HFF-Myc (cell line): Measurements from ENCODE around the gene PLEKHH3.

Source experiments
- DNase-seq: peaks from one replicate; pipeline ENCODE4 v3.0.0-alpha.2; 2011; ENCODE audit warnings: low read depth; ENCODE audit errors: extremely low read depth
- H3K4me3 ChIP-seq: replicated peaks from 2 replicates; pipeline ENCODE4 v1.5.1; 2011; ENCODE audit warnings: low read depth, mild to moderate bottlenecking, control low read depth, low read length
- TF ChIP-seq, protein P1 (sequence below): IDR thresholded peaks from 2 replicates; pipeline ENCODE4 v1.5.1; 2012; ENCODE audit warnings: mild to moderate bottlenecking, low read depth, low read length, control low read depth; ENCODE audit errors: missing control alignments

Gene PLEKHH3

DNA sequence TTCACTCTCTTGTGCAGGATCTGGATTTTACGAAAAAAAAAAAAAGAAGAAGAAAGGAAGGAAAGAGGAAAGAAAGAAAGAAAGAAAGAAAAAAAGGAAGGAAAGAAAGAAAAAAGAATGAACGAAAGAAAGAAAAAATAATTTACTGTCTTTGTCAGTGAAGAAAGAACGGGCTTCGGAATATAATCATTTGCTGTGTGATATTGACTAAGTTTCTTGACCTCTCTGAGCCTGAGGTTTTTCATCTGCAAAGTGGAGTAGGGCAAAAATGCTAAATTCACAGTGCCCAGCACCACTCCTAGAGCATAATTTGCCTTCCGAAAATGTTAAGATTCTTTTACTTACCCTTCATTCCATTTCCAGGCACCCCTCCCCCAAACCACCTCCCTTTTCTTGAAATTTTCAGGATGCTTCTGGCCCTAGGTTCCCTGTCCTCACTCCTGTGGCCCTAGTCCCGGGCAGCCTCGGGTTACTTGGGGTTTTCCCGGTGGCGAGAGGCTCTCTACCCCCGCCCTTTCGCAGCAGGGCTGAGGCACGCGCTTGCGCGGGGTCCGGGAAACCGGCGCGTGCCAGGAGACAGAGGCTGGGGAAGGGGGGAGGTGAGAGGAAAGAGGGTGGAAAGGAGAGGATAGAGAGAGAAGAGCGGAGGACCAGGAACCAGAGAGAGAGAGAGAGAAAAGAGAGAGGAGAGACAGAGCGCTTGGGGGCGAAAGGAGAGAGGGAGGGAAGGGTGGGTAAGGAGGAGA, 5.4 kb upstream of the PLEKHH3 start, which contains the start of gene CNTNAP1:
CNTNAP1 (plus strand) TSS at position 556 of the 746 bp plus-strand sequence. CDS start 299 bp downstream, outside the sequence.
- DNase-seq: no peak
- H3K4me3 ChIP-seq: peak within 1 kb of the TSS; percentile 58
- TF ChIP-seq, protein P1, sequence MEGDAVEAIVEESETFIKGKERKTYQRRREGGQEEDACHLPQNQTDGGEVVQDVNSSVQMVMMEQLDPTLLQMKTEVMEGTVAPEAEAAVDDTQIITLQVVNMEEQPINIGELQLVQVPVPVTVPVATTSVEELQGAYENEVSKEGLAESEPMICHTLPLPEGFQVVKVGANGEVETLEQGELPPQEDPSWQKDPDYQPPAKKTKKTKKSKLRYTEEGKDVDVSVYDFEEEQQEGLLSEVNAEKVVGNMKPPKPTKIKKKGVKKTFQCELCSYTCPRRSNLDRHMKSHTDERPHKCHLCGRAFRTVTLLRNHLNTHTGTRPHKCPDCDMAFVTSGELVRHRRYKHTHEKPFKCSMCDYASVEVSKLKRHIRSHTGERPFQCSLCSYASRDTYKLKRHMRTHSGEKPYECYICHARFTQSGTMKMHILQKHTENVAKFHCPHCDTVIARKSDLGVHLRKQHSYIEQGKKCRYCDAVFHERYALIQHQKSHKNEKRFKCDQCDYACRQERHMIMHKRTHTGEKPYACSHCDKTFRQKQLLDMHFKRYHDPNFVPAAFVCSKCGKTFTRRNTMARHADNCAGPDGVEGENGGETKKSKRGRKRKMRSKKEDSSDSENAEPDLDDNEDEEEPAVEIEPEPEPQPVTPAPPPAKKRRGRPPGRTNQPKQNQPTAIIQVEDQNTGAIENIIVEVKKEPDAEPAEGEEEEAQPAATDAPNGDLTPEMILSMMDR: no peak

DNA sequence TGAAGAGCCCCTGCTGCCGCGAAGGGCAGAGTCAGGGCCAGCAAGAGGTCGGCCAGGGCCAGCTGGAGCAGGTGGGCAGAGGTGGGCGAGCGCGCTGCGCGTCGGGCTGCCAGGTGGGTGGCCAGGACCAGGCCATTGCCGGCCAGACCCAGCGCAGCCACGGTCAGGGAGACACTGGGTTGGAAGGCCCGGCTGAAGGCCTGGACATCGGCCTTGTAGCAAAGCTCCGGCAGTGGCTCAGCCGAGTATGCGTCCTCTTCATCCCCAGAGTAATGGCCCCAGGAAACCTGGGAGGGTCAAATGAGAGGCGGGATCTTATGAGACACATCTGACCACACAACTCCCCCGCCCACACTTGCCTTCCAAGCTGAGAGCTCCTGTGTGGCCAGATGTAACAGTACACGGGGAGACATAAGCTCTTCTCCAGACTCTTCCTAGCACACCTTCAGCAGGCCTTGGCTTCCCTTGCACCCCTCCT, 3.6 kb upstream of the PLEKHH3 start:
- DNase-seq: no peak
- TF ChIP-seq, protein P1: no peak

DNA sequence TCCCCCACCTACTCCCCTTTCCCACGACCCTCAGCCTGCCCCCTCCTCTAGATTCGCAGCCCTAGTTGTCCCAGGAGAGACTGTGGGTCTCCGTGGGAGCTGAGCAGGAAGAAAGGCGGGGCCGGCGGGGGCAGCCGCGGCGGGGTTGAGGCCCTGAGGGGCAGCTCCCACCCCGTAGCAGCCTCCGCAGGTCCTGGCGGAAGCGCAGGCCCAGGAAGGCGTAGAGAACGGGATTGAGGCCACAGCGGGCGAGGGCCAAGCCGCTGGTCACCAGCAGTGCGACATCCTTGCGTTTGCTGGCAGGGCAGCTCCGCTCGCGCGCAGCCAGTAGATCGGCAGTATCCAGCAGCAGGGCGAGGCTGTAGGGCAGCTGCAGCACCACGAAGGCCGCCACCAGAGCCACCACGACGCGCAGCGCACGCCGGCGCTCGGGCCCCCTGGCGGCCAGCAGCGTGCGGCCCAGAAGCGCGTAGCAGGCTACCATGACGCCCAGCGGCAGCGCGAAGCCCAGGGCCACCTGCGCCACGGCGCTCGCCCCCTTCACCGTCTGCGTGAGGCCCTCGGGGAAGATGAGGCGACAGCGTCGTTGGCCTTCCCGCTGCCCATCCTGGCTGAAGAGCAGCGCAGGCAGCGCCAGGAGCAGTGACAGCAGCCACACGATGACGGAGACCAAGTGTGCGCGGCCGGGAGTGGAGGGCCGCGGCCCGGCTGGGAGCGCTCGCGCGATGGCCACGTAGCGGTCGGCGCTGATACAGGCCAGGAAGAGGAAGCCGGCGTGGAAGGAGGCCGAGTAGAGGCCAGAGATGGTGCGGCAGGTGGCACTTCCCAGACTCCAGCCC, 2.9 kb upstream of the PLEKHH3 start:
- no peak for DNase-seq
- peak overlapping the region; percentile 30 for H3K4me3 ChIP-seq

More for the DNA sequence above, 3.6 kb upstream of the PLEKHH3 start:
- peak overlapping the region; percentile 30 for H3K4me3 ChIP-seq

DNA sequence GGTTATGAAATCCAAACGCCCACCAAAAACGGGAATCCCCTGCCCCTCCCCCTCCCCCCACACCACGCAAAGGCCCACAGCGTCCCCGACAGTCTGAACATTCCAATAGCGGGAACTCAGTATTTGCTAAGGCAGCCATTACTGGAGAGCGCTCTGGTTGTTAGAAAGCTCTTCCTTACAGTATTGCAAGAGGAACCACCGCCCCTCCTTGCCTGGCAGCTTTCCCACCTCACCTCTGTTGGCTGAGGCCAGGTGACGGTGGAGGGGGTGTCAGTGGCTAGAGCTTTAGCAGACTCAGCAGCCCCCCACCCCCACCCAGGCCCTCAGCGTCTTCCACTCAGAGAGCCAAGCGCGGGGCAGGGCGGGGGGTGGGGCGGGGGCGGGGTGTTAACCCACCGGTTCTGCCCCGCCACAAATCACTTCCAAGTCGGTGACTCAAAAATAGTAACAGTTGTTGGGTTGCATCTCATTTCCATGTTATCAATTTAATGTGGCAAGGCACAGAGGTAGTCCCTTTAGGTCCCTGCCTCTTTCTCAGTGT, 2.2 kb upstream of the PLEKHH3 start:
- TF ChIP-seq, protein P1: no peak
- H3K4me3 ChIP-seq: peak overlapping the region; percentile 46
- no peak for DNase-seq

More for the DNA sequence above, 2.9 kb upstream of the PLEKHH3 start:
- TF ChIP-seq, protein P1: peak; percentile 85

DNA sequence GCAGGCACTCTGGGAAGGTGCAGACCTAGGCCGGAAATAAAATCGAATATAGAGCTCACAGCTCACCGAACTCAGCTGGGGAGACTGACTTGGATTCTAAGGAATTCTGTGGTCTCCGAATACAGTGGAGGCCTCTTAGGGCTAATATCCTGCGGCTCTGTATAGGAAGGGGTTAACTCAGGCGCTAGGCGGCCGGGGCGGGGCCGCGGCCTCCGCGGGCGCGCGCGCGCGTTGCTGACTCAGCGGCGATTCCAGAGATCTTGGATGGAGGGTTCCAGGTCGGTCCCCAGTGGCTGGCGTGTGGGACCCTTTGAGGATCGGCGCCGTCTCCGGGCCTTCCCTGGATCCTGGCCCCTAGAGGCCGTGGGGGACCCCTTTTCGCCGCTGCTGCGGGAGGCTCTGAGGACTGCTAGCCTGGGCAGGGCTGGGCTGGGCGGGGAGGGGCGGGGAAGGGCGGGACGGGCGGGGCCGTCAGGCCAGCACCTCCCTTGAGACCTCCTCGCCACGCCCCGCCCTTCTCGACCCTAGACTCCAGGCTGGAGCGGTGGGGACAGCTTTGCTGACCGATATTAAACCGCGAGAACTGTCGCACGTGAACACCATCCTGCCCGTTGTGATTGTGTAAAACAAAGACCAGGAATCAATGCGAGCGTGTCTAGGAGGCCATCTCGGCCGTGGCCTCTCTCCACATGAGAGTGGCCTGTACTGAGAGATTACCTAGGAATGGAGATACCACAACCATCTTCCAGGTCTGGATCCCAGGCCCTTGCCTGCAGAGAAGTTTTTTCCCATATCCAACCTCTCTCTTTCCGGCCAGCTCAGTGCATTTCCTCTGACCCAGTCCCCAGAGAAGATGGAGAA, 1.4 kb upstream of the PLEKHH3 start:
- TF ChIP-seq, protein P1: no peak
- peak overlapping the region; percentile 46 for H3K4me3 ChIP-seq
- no peak for DNase-seq
